ENCODE data around the gene NUFIP1. TPM values are rescaled to one million over a fixed set of nuclear protein-coding genes. Genes with fewer than 3 reads are reported as not detected.
"Not testable (repeated sequence)": the region's sequence is repeated elsewhere in the genome, so short reads cannot be mapped to it uniquely, and the experiment has no call there.

Gene NUFIP1
- total RNA-seq, 4 donors from 2014 or later = 0.37 to 3.6 (median 1.7) TPM

DNA sequence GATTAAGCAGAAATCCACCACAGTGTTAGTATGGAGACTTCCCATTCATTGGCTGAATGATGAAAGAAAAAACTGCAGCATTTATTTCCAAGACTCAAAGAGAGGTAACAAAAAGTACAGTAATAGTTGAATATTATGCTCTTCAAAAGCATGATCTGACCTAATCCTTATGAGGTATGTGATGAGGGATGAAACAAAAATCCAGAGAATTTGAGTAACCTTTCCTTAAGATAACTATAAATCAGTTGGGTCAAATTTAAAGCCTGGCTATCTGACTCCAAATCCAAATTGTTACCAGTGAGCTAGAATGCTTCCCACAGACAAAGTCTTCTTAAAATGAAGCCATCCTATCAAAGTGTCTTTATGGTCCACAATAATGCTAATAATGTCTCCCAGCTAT, 38.1 kb downstream of the NUFIP1 start:
- H3K27me3 ChIP-seq = no peaks in the 10 kb centered on the region
- intact Hi-C loops (cut with DNase I; ENCODE audit: low total_unique reads) = no loop called here
- in situ Hi-C loops (cut with MboI; ENCODE audit: low pct_ligation_motif_present in 1 of 4, low pct_unique_long_range_greater_than_20kb in 1 of 4, low sequenced_read_pairs in 3 of 4) = loop anchor here (25.0 kb wide), 2 partner anchors 464 to 1039 kb away; no protein-coding TSS in a partner anchor

GRCh38 chr13:44943411-44943810, 45.9 kb downstream of the NUFIP1 start:
- intact Hi-C loops (cut with DNase I; ENCODE audit: low total_unique reads); in situ Hi-C loops (cut with MboI; ENCODE audit: low pct_ligation_motif_present in 1 of 4, low pct_unique_long_range_greater_than_20kb in 1 of 4, low sequenced_read_pairs in 3 of 4): not testable (repeated sequence)
- 61 to 63% methylated on average over 2 to 4 of the region's 4 CpGs for WGBS, 2 donors (ENCODE audit: low coverage in 1 of 2)

More for the DNA sequence above, 38.1 kb downstream of the NUFIP1 start:
- H3K27ac ChIP-seq = no peak overlapping the region
- no peaks in the 10 kb centered on the region for H3K4me1 ChIP-seq
- no peak for TF ChIP-seq POLR2A (IDR thresholded peaks at IDR 0.05)
- no peak for TF ChIP-seq EP300 (IDR thresholded peaks at IDR 0.05; ENCODE audit: low read depth)
- TF ChIP-seq, protein P1, sequence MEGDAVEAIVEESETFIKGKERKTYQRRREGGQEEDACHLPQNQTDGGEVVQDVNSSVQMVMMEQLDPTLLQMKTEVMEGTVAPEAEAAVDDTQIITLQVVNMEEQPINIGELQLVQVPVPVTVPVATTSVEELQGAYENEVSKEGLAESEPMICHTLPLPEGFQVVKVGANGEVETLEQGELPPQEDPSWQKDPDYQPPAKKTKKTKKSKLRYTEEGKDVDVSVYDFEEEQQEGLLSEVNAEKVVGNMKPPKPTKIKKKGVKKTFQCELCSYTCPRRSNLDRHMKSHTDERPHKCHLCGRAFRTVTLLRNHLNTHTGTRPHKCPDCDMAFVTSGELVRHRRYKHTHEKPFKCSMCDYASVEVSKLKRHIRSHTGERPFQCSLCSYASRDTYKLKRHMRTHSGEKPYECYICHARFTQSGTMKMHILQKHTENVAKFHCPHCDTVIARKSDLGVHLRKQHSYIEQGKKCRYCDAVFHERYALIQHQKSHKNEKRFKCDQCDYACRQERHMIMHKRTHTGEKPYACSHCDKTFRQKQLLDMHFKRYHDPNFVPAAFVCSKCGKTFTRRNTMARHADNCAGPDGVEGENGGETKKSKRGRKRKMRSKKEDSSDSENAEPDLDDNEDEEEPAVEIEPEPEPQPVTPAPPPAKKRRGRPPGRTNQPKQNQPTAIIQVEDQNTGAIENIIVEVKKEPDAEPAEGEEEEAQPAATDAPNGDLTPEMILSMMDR (IDR thresholded peaks at IDR 0.05) = no peak
- TF ChIP-seq POLR2AphosphoS5 (IDR thresholded peaks at IDR 0.05) = no peak
- no peaks in the 10 kb centered on the region for H3K9me3 ChIP-seq
- no peak overlapping the region for H3K4me3 ChIP-seq
- H3K36me3 ChIP-seq = no peaks in the 10 kb centered on the region
- no peak for DNase-seq

DNA sequence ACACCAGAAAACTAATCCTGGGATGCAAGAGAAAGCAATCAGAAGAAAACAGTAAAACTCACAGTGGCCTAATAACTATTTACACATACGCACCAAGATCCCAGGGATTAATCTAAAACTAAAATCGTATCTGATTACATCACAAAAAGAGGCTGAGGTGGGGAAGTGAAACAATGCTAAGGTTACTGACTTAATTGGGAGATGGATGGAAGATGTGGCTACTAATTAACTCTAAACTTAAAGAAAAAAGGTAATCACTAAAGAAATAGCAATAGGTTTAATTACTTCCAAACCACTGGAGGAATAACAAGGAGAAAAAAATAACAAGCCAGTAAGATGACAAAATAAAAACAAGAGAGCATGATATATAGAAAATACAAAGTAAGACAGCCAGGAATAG, 50.4 kb downstream of the NUFIP1 start:
- H3K9me3 ChIP-seq = no peaks in the 10 kb centered on the region
- DNase-seq = no peak
- no peak overlapping the region for H3K4me3 ChIP-seq
- intact Hi-C loops (cut with DNase I; ENCODE audit: low total_unique reads) (no loop called here), in situ Hi-C loops (cut with MboI; ENCODE audit: low pct_ligation_motif_present in 1 of 4, low pct_unique_long_range_greater_than_20kb in 1 of 4, low sequenced_read_pairs in 3 of 4) (no loop called here)
- TF ChIP-seq POLR2AphosphoS5 (IDR thresholded peaks at IDR 0.05) = no peak
- TF ChIP-seq POLR2A (IDR thresholded peaks at IDR 0.05) = no peak
- TF ChIP-seq, protein P1 (IDR thresholded peaks at IDR 0.05) = no peak
- no peak for TF ChIP-seq EP300 (IDR thresholded peaks at IDR 0.05; ENCODE audit: low read depth)
- no peak overlapping the region for H3K27ac ChIP-seq
- H3K4me1 ChIP-seq = no peaks in the 10 kb centered on the region
- peaks cover 0 to 14% (median 2%) of the 10 kb centered on the region in 4 donors for H3K36me3 ChIP-seq
- no peaks in the 10 kb centered on the region for H3K27me3 ChIP-seq
- 79 to 83% methylated on average over 2 of the region's 2 CpGs for WGBS, 2 donors (ENCODE audit: low coverage in 1 of 2)

More at GRCh38 chr13:44943411-44943810, 45.9 kb downstream of the NUFIP1 start:
- not testable (repeated sequence) for H3K27me3 ChIP-seq, H3K9me3 ChIP-seq, H3K4me3 ChIP-seq, DNase-seq, H3K4me1 ChIP-seq, H3K27ac ChIP-seq
- peaks cover 0 to 14% (median 2%) of the 10 kb centered on the region in 4 donors for H3K36me3 ChIP-seq

- H3K36me3 ChIP-seq = no peaks in the 10 kb centered on the region
- H3K4me1 ChIP-seq = no peaks in the 10 kb centered on the region
- DNase-seq = no peak
- TF ChIP-seq, protein P1 (IDR thresholded peaks at IDR 0.05) = no peak
- TF ChIP-seq POLR2AphosphoS5 (IDR thresholded peaks at IDR 0.05) (no peak), POLR2A (IDR thresholded peaks at IDR 0.05) (no peak), EP300 (IDR thresholded peaks at IDR 0.05; ENCODE audit: low read depth) (no peak)
- no peak overlapping the region for H3K27ac ChIP-seq
- no peaks in the 10 kb centered on the region for H3K27me3 ChIP-seq
- intact Hi-C loops (cut with DNase I; ENCODE audit: low total_unique reads) (no loop called here), in situ Hi-C loops (cut with MboI; ENCODE audit: low pct_ligation_motif_present in 1 of 4, low pct_unique_long_range_greater_than_20kb in 1 of 4, low sequenced_read_pairs in 3 of 4) (no loop called here)
- H3K9me3 ChIP-seq = no peaks in the 10 kb centered on the region
- 74 to 89% methylated on average over 1 of the region's 1 CpG for WGBS, 2 donors (ENCODE audit: low coverage in 1 of 2)
- H3K4me3 ChIP-seq = no peak overlapping the region
These were observed 53.0 kb downstream of the NUFIP1 start for GRCh38 chr13:44936246-44936645.

- no peak overlapping the region for H3K4me3 ChIP-seq
- DNase-seq = no peak
- in situ Hi-C loops (cut with MboI; ENCODE audit: low pct_ligation_motif_present in 1 of 4, low pct_unique_long_range_greater_than_20kb in 1 of 4, low sequenced_read_pairs in 3 of 4) = no loop called here
- TF ChIP-seq EP300 (IDR thresholded peaks at IDR 0.05; ENCODE audit: low read depth) (no peak), POLR2A (IDR thresholded peaks at IDR 0.05) (no peak), POLR2AphosphoS5 (IDR thresholded peaks at IDR 0.05) (no peak)
- TF ChIP-seq, protein P1 (IDR thresholded peaks at IDR 0.05) = no peak
- 0% methylated on average over 1 of the region's 1 CpG for WGBS, 2 donors (ENCODE audit: low coverage in 1 of 2)
- intact Hi-C loops (cut with DNase I; ENCODE audit: low total_unique reads) = no loop called here
- no peak overlapping the region for H3K27ac ChIP-seq
- no peaks in the 10 kb centered on the region for H3K36me3 ChIP-seq
- no peaks in the 10 kb centered on the region for H3K9me3 ChIP-seq
- H3K27me3 ChIP-seq = no peaks in the 10 kb centered on the region
- no peaks in the 10 kb centered on the region for H3K4me1 ChIP-seq
These were observed 54.5 kb downstream of the NUFIP1 start for GRCh38 chr13:44934724-44935123.

All from transverse colon (tissue), 4 donors.